Suprapubic skin (tissue), 3 donors: ENCODE data around the gene COL26A1.

Source experiments
- POLR2AphosphoS5 ChIP-seq, 3 donors: sonication (generic); formaldehyde crosslinking; IDR thresholded peaks; one replicate each; pipeline ENCODE4 v1.6.1; 2017; ENCODE audit warnings: antibody characterized with exemption in 3 of 3
- TF ChIP-seq, protein P1 (sequence below), 2 donors: fragments of 200-600 bp in 1 of 2; fragments of 450-650 bp in 1 of 2; sonication (generic) in 1 of 2; IDR thresholded peaks; one replicate each; pipeline ENCODE4 v1.5.1; 2016 to 2019; ENCODE audit warnings: antibody characterized with exemption in 2 of 2, mild to moderate bottlenecking in 1 of 2, moderate library complexity in 1 of 2

- TF ChIP-seq, protein P1, sequence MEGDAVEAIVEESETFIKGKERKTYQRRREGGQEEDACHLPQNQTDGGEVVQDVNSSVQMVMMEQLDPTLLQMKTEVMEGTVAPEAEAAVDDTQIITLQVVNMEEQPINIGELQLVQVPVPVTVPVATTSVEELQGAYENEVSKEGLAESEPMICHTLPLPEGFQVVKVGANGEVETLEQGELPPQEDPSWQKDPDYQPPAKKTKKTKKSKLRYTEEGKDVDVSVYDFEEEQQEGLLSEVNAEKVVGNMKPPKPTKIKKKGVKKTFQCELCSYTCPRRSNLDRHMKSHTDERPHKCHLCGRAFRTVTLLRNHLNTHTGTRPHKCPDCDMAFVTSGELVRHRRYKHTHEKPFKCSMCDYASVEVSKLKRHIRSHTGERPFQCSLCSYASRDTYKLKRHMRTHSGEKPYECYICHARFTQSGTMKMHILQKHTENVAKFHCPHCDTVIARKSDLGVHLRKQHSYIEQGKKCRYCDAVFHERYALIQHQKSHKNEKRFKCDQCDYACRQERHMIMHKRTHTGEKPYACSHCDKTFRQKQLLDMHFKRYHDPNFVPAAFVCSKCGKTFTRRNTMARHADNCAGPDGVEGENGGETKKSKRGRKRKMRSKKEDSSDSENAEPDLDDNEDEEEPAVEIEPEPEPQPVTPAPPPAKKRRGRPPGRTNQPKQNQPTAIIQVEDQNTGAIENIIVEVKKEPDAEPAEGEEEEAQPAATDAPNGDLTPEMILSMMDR (IDR thresholded peaks at IDR 0.05): no peak
- TF ChIP-seq POLR2AphosphoS5 (IDR thresholded peaks at IDR 0.05): no peak
Observed at GRCh38 chr7:101518336-101518735, 155.7 kb downstream of the COL26A1 start.
